Measurements from ENCODE around the gene KIF5C.
"Not testable (repeated sequence)": the region's sequence is repeated elsewhere in the genome, so short reads cannot be mapped to it uniquely, and the experiment has no call there.

The KIF5C gene

GRCh38 chr2:148853458-148853857, 21.6 kb upstream of the KIF5C start:
- Histone ChIP-seq H3K36me3 (ENCODE audit: control insufficient read depth in 4 of 4, insufficient read depth in 4 of 4, low read length in 3 of 4) (no peaks in the 10 kb centered on the region), H3K4me3 (ENCODE audit: control insufficient read depth in 1 of 7, extremely low read depth in 1 of 7, insufficient read depth in 4 of 7, low read depth in 2 of 7, low read length in 6 of 7) (no peak overlapping the region), H3K27me3 (replicated peaks in 2 of 5; ENCODE audit: control insufficient read depth in 4 of 5, insufficient read depth in 5 of 5, low read length in 4 of 5) (peaks cover 0 to 3% (median 0%) of the 10 kb centered on the region in 5 experiments), H3K9me3 (ENCODE audit: control extremely low read depth in 1 of 5, control insufficient read depth in 4 of 5, insufficient read depth in 2 of 5, low read depth in 1 of 5, low read length in 4 of 5) (peaks cover 0 to 7% (median 0%) of the 10 kb centered on the region in 5 experiments), H3K27ac (ENCODE audit: insufficient read depth in 1 of 2, low read depth in 1 of 2, low read length in 2 of 2, poor library complexity in 1 of 2, severe bottlenecking in 2 of 2) (no peak overlapping the region), H3K4me1 (ENCODE audit: control extremely low read depth in 1 of 4, control insufficient read depth in 4 of 4, insufficient read depth in 4 of 4, low read length in 3 of 4) (no peaks in the 10 kb centered on the region)
- DNase-seq, result peak in 2 of 3 donors; percentile 34 to 56
- POLR2A ChIA-PET, result no interaction called here
- CTCF ChIA-PET, result no interaction called here
- WGBS (ENCODE audit: insufficient coverage), result no CpG with 5 or more reads among the region's 2 CpGs

GRCh38 chr2:148860037-148860436, 15.0 kb upstream of the KIF5C start:
- Histone ChIP-seq H3K27me3 (replicated peaks in 2 of 5; ENCODE audit: control insufficient read depth in 4 of 5, insufficient read depth in 5 of 5, low read length in 4 of 5) (peaks cover 0 to 4% (median 0%) of the 10 kb centered on the region in 5 experiments), H3K4me3 (ENCODE audit: control insufficient read depth in 1 of 7, extremely low read depth in 1 of 7, insufficient read depth in 4 of 7, low read depth in 2 of 7, low read length in 6 of 7) (no peak overlapping the region), H3K4me1 (ENCODE audit: control extremely low read depth in 1 of 4, control insufficient read depth in 4 of 4, insufficient read depth in 4 of 4, low read length in 3 of 4) (no peaks in the 10 kb centered on the region), H3K9me3 (ENCODE audit: control extremely low read depth in 1 of 5, control insufficient read depth in 4 of 5, insufficient read depth in 2 of 5, low read depth in 1 of 5, low read length in 4 of 5) (no peaks in the 10 kb centered on the region), H3K36me3 (ENCODE audit: control insufficient read depth in 4 of 4, insufficient read depth in 4 of 4, low read length in 3 of 4) (no peaks in the 10 kb centered on the region), H3K27ac (ENCODE audit: insufficient read depth in 1 of 2, low read depth in 1 of 2, low read length in 2 of 2, poor library complexity in 1 of 2, severe bottlenecking in 2 of 2) (no peak overlapping the region)
- POLR2A ChIA-PET, result no interaction called here
- WGBS (ENCODE audit: insufficient coverage), result 88% methylated on average over 3 of the region's 3 CpGs
- CTCF ChIA-PET, result no interaction called here
- no peak for DNase-seq

GRCh38 chr2:148861367-148861766, 13.7 kb upstream of the KIF5C start:
- DNase-seq, result no peak
- Histone ChIP-seq H3K27me3 (replicated peaks in 2 of 5; ENCODE audit: control insufficient read depth in 4 of 5, insufficient read depth in 5 of 5, low read length in 4 of 5) (peaks cover 0 to 4% (median 0%) of the 10 kb centered on the region in 5 experiments), H3K36me3 (ENCODE audit: control insufficient read depth in 4 of 4, insufficient read depth in 4 of 4, low read length in 3 of 4) (no peaks in the 10 kb centered on the region), H3K9me3 (ENCODE audit: control extremely low read depth in 1 of 5, control insufficient read depth in 4 of 5, insufficient read depth in 2 of 5, low read depth in 1 of 5, low read length in 4 of 5) (no peaks in the 10 kb centered on the region), H3K4me3 (ENCODE audit: control insufficient read depth in 1 of 7, extremely low read depth in 1 of 7, insufficient read depth in 4 of 7, low read depth in 2 of 7, low read length in 6 of 7) (no peak overlapping the region), H3K27ac (ENCODE audit: insufficient read depth in 1 of 2, low read depth in 1 of 2, low read length in 2 of 2, poor library complexity in 1 of 2, severe bottlenecking in 2 of 2) (no peak overlapping the region), H3K4me1 (ENCODE audit: control extremely low read depth in 1 of 4, control insufficient read depth in 4 of 4, insufficient read depth in 4 of 4, low read length in 3 of 4) (no peaks in the 10 kb centered on the region)
- CTCF ChIA-PET, result no interaction called here
- POLR2A ChIA-PET, result interaction anchor here (0.6 kb wide), 1 partner anchor 34 kb away, joined by 4 read pairs; no protein-coding TSS in a partner anchor
- 95% methylated on average over 4 of the region's 5 CpGs for WGBS (ENCODE audit: insufficient coverage)

GRCh38 chr2:148862478-148862877, 12.5 kb upstream of the KIF5C start:
- H3K9me3 ChIP-seq (ENCODE audit: control extremely low read depth in 1 of 5, control insufficient read depth in 4 of 5, insufficient read depth in 2 of 5, low read depth in 1 of 5, low read length in 4 of 5); H3K27ac ChIP-seq (ENCODE audit: insufficient read depth in 1 of 2, low read depth in 1 of 2, low read length in 2 of 2, poor library complexity in 1 of 2, severe bottlenecking in 2 of 2); DNase-seq; H3K36me3 ChIP-seq (ENCODE audit: control insufficient read depth in 4 of 4, insufficient read depth in 4 of 4, low read length in 3 of 4); H3K27me3 ChIP-seq (replicated peaks in 2 of 5; ENCODE audit: control insufficient read depth in 4 of 5, insufficient read depth in 5 of 5, low read length in 4 of 5); CTCF ChIA-PET; H3K4me1 ChIP-seq (ENCODE audit: control extremely low read depth in 1 of 4, control insufficient read depth in 4 of 4, insufficient read depth in 4 of 4, low read length in 3 of 4); H3K4me3 ChIP-seq (ENCODE audit: control insufficient read depth in 1 of 7, extremely low read depth in 1 of 7, insufficient read depth in 4 of 7, low read depth in 2 of 7, low read length in 6 of 7): not testable (repeated sequence)
- POLR2A ChIA-PET, result interaction anchor here (0.7 kb wide), 1 partner anchor 84 kb away, joined by 4 read pairs; no protein-coding TSS in a partner anchor
- 93% methylated on average over 4 of the region's 6 CpGs for WGBS (ENCODE audit: insufficient coverage)

GRCh38 chr2:148865512-148865911, 9.5 kb upstream of the KIF5C start:
- Histone ChIP-seq H3K4me1 (ENCODE audit: control extremely low read depth in 1 of 4, control insufficient read depth in 4 of 4, insufficient read depth in 4 of 4, low read length in 3 of 4) (peaks cover 0 to 5% (median under 1%) of the 10 kb centered on the region in 4 experiments), H3K9me3 (ENCODE audit: control extremely low read depth in 1 of 5, control insufficient read depth in 4 of 5, insufficient read depth in 2 of 5, low read depth in 1 of 5, low read length in 4 of 5) (no peaks in the 10 kb centered on the region), H3K27ac (ENCODE audit: insufficient read depth in 1 of 2, low read depth in 1 of 2, low read length in 2 of 2, poor library complexity in 1 of 2, severe bottlenecking in 2 of 2) (no peak overlapping the region), H3K36me3 (ENCODE audit: control insufficient read depth in 4 of 4, insufficient read depth in 4 of 4, low read length in 3 of 4) (no peaks in the 10 kb centered on the region), H3K27me3 (replicated peaks in 2 of 5; ENCODE audit: control insufficient read depth in 4 of 5, insufficient read depth in 5 of 5, low read length in 4 of 5) (peaks cover 0 to 4% (median 0%) of the 10 kb centered on the region in 5 experiments), H3K4me3 (ENCODE audit: control insufficient read depth in 1 of 7, extremely low read depth in 1 of 7, insufficient read depth in 4 of 7, low read depth in 2 of 7, low read length in 6 of 7) (no peak overlapping the region)
- no peak for DNase-seq
- POLR2A ChIA-PET, result interaction anchor here (0.6 kb wide), 1 partner anchor 219 kb away, joined by 3 read pairs; no protein-coding TSS in a partner anchor
- 97% methylated on average over 5 of the region's 5 CpGs for WGBS (ENCODE audit: insufficient coverage)
- CTCF ChIA-PET, result interaction anchor here (0.6 kb wide), 1 partner anchor 37 kb away, joined by 3 read pairs; no protein-coding TSS in a partner anchor

- ChIA-PET CTCF (no interaction called here), POLR2A (no interaction called here)
- no CpG with 5 or more reads among the region's 4 CpGs for WGBS (ENCODE audit: insufficient coverage)
These were observed 8.9 kb upstream of the KIF5C start for GRCh38 chr2:148866091-148866490.

GRCh38 chr2:148867079-148867769, 7.8 kb upstream of the KIF5C start:
- peaks cover 0 to 8% (median 1%) of the 10 kb centered on the region in 4 experiments for H3K4me1 ChIP-seq (ENCODE audit: control extremely low read depth in 1 of 4, control insufficient read depth in 4 of 4, insufficient read depth in 4 of 4, low read length in 3 of 4)
- peaks cover 0 to 2% (median 0%) of the 10 kb centered on the region in 5 experiments for H3K27me3 ChIP-seq (replicated peaks in 2 of 5; ENCODE audit: control insufficient read depth in 4 of 5, insufficient read depth in 5 of 5, low read length in 4 of 5)
- H3K4me3 ChIP-seq (ENCODE audit: control insufficient read depth in 1 of 7, extremely low read depth in 1 of 7, insufficient read depth in 4 of 7, low read depth in 2 of 7, low read length in 6 of 7), result no peak overlapping the region
- WGBS (ENCODE audit: insufficient coverage), result 91% methylated on average over 4 of the region's 4 CpGs
- CTCF ChIA-PET, result no interaction called here
- POLR2A ChIA-PET, result no interaction called here
- DNase-seq, result no peak
- H3K9me3 ChIP-seq (ENCODE audit: control extremely low read depth in 1 of 5, control insufficient read depth in 4 of 5, insufficient read depth in 2 of 5, low read depth in 1 of 5, low read length in 4 of 5), result no peaks in the 10 kb centered on the region
- H3K27ac ChIP-seq (ENCODE audit: insufficient read depth in 1 of 2, low read depth in 1 of 2, low read length in 2 of 2, poor library complexity in 1 of 2, severe bottlenecking in 2 of 2), result no peak overlapping the region
- no peaks in the 10 kb centered on the region for H3K36me3 ChIP-seq (ENCODE audit: control insufficient read depth in 4 of 4, insufficient read depth in 4 of 4, low read length in 3 of 4)

More at GRCh38 chr2:148866091-148866490, 8.9 kb upstream of the KIF5C start:
- DNase-seq, result no peak
- Histone ChIP-seq H3K9me3 (ENCODE audit: control extremely low read depth in 1 of 5, control insufficient read depth in 4 of 5, insufficient read depth in 2 of 5, low read depth in 1 of 5, low read length in 4 of 5) (no peaks in the 10 kb centered on the region), H3K36me3 (ENCODE audit: control insufficient read depth in 4 of 4, insufficient read depth in 4 of 4, low read length in 3 of 4) (no peaks in the 10 kb centered on the region), H3K4me3 (ENCODE audit: control insufficient read depth in 1 of 7, extremely low read depth in 1 of 7, insufficient read depth in 4 of 7, low read depth in 2 of 7, low read length in 6 of 7) (no peak overlapping the region), H3K27me3 (replicated peaks in 2 of 5; ENCODE audit: control insufficient read depth in 4 of 5, insufficient read depth in 5 of 5, low read length in 4 of 5) (peaks cover 0 to 4% (median 0%) of the 10 kb centered on the region in 5 experiments), H3K4me1 (ENCODE audit: control extremely low read depth in 1 of 4, control insufficient read depth in 4 of 4, insufficient read depth in 4 of 4, low read length in 3 of 4) (peaks cover 0 to 8% (median 1%) of the 10 kb centered on the region in 4 experiments), H3K27ac (ENCODE audit: insufficient read depth in 1 of 2, low read depth in 1 of 2, low read length in 2 of 2, poor library complexity in 1 of 2, severe bottlenecking in 2 of 2) (no peak overlapping the region)

Measured in common myeloid progenitor, CD34-positive (primary cell).